ENCODE results near the gene ZXDC.

- TF ChIP-seq POLR2A (IDR thresholded peaks at IDR 0.05; ENCODE audit: low read depth, low read length) (no peak), POLR2AphosphoS5 (IDR thresholded peaks at IDR 0.05; ENCODE audit: low read depth, low read length) (no peak), TAF1 (IDR thresholded peaks at IDR 0.05; ENCODE audit: low read depth, low read length) (no peak), PAX5 (IDR thresholded peaks at IDR 0.05; ENCODE audit: insufficient read depth, low read length, severe bottlenecking) (no peak), SPI1 (IDR thresholded peaks at IDR 0.05; ENCODE audit: low read depth, low read length) (no peak), POU2F2 (IDR thresholded peaks at IDR 0.05; ENCODE audit: low read depth, low read length) (no peak)
Observed at GRCh38 chr3:126440709-126440995, 35.0 kb downstream of the ZXDC start.

Data from GM12891 (cell line).